ENCODE data around the gene TYROBP.
"Not testable (repeated sequence)": the region's sequence is repeated elsewhere in the genome, so short reads cannot be mapped to it uniquely, and the experiment has no call there.

The TYROBP gene

GRCh38 chr19:35894342-35894741 lies 13.8 kb downstream of the TYROBP start:
- H3K36me3 ChIP-seq (ENCODE audit: insufficient read depth, low read length), result peaks cover 42% of the 10 kb centered on the region; the same call in 1 of the 2 replicates
- TF ChIP-seq EZH2phosphoT487 (IDR thresholded peaks at IDR 0.05; ENCODE audit: borderline replicate concordance) (no peak), CTCF (conservative IDR thresholded peaks at IDR 0.05; ENCODE audit: low read length) (no peak)
- no peak overlapping the region for H3K4me2 ChIP-seq (ENCODE audit: low read depth, low read length, poor library complexity, severe bottlenecking)

GRCh38 chr19:35891819-35892218 lies 16.3 kb downstream of the TYROBP start:
- not testable (repeated sequence) for H3K27me3 ChIP-seq (ENCODE audit: insufficient read depth, low read length, poor library complexity, severe bottlenecking); H3K4me2 ChIP-seq (ENCODE audit: low read depth, low read length, poor library complexity, severe bottlenecking); H4K20me1 ChIP-seq (ENCODE audit: insufficient read depth, low read length, poor library complexity, severe bottlenecking); H3K9ac ChIP-seq (ENCODE audit: low read depth, low read length, poor library complexity, severe bottlenecking); H3K9me3 ChIP-seq (ENCODE audit: insufficient read depth, low read depth, low read length); H2AFZ ChIP-seq (ENCODE audit: low read length); H3K79me2 ChIP-seq (ENCODE audit: insufficient read depth, low read length); H3K4me1 ChIP-seq (ENCODE audit: insufficient read depth, low read length, poor library complexity, severe bottlenecking); H3F3A ChIP-seq (ENCODE audit: low read depth); H3K9me2 ChIP-seq (replicated peaks; ENCODE audit: low read depth, low read length); H3K4me3 ChIP-seq (ENCODE audit: low read length, poor library complexity, severe bottlenecking)
- peaks cover 53% of the 10 kb centered on the region; the same call in 1 of the 2 replicates for H3K36me3 ChIP-seq (ENCODE audit: insufficient read depth, low read length)

More at GRCh38 chr19:35894342-35894741, 13.8 kb downstream of the TYROBP start:
- Histone ChIP-seq H3K9ac (ENCODE audit: low read depth, low read length, poor library complexity, severe bottlenecking) (no peak overlapping the region), H2AFZ (ENCODE audit: low read length) (no peak overlapping the region), H3K4me1 (ENCODE audit: insufficient read depth, low read length, poor library complexity, severe bottlenecking) (peaks cover 16% of the 10 kb centered on the region), H3K27me3 (ENCODE audit: insufficient read depth, low read length, poor library complexity, severe bottlenecking) (no peaks in the 10 kb centered on the region), H3K9me3 (ENCODE audit: insufficient read depth, low read depth, low read length) (no peaks in the 10 kb centered on the region), H3K79me2 (ENCODE audit: insufficient read depth, low read length) (peaks cover 28% of the 10 kb centered on the region), H4K20me1 (ENCODE audit: insufficient read depth, low read length, poor library complexity, severe bottlenecking) (peaks cover 7% of the 10 kb centered on the region), H3K4me3 (ENCODE audit: low read length, poor library complexity, severe bottlenecking) (no peak overlapping the region), H3F3A (ENCODE audit: low read depth) (no peaks in the 10 kb centered on the region), H3K9me2 (replicated peaks; ENCODE audit: low read depth, low read length) (no peaks in the 10 kb centered on the region)

- no peaks in the 10 kb centered on the region for H4K20me1 ChIP-seq (ENCODE audit: insufficient read depth, low read length, poor library complexity, severe bottlenecking)
- H3K9me3 ChIP-seq (ENCODE audit: insufficient read depth, low read depth, low read length), result no peaks in the 10 kb centered on the region
- peaks cover 38% of the 10 kb centered on the region; the same call in 1 of the 2 replicates for H3K36me3 ChIP-seq (ENCODE audit: insufficient read depth, low read length)
Observed at GRCh38 chr19:35890113-35890650, 17.9 kb downstream of the TYROBP start.

More at GRCh38 chr19:35890113-35890650, 17.9 kb downstream of the TYROBP start:
- Histone ChIP-seq H3K9ac (ENCODE audit: low read depth, low read length, poor library complexity, severe bottlenecking) (no peak overlapping the region), H2AFZ (ENCODE audit: low read length) (no peak overlapping the region), H3K4me2 (ENCODE audit: low read depth, low read length, poor library complexity, severe bottlenecking) (no peak overlapping the region), H3K79me2 (ENCODE audit: insufficient read depth, low read length) (no peaks in the 10 kb centered on the region), H3K9me2 (replicated peaks; ENCODE audit: low read depth, low read length) (no peaks in the 10 kb centered on the region), H3K4me3 (ENCODE audit: low read length, poor library complexity, severe bottlenecking) (no peak overlapping the region), H3K27me3 (ENCODE audit: insufficient read depth, low read length, poor library complexity, severe bottlenecking) (no peaks in the 10 kb centered on the region), H3K4me1 (ENCODE audit: insufficient read depth, low read length, poor library complexity, severe bottlenecking) (no peaks in the 10 kb centered on the region), H3F3A (ENCODE audit: low read depth) (no peaks in the 10 kb centered on the region)
- TF ChIP-seq EZH2phosphoT487 (IDR thresholded peaks at IDR 0.05; ENCODE audit: borderline replicate concordance), result no peak
- no peak for TF ChIP-seq CTCF (conservative IDR thresholded peaks at IDR 0.05; ENCODE audit: low read length)

Data from Loucy (cell line).